OCI-LY7 (cell line): ENCODE results near the gene MET. TPM values are rescaled to one million over a fixed set of nuclear protein-coding genes. Genes with fewer than 3 reads are reported as not detected.

Source experiments
- BruUV-seq: library from RNA; stranded (reverse); fragments of 400-500 nt; replicated peaks from 2 replicates; lab custom pipeline; 2021; lab: Mats Ljungman, UMichigan
- CTCF ChIA-PET: fragments of 300-600 bp; sonication (Branson Sonifier 250); formaldehyde crosslinking; loops from one replicate; lab custom pipeline; 2022; ENCODE audit warnings: antibody characterized with exemption; ENCODE audit not compliant: unreplicated experiment; lab: Charles Lee
- POLR2A ChIA-PET: fragments of 300-600 bp; sonication (Branson Sonifier 250); formaldehyde crosslinking; loops from one replicate; lab custom pipeline; 2022; ENCODE audit warnings: antibody characterized with exemption; lab: Charles Lee
- DNase-seq: peaks from one replicate; pipeline ENCODE4 v3.0.0-alpha.2; 2015; ENCODE audit warnings: low spot score
- H2AFZ ChIP-seq: fragments of 200-600 bp; sonication (generic), shearing (Covaris generic); 2 replicates; pipeline ENCODE4 v1.6.1; 2014; ENCODE audit warnings: mild to moderate bottlenecking, antibody characterized with exemption, low read length, moderate library complexity
- H3K27ac ChIP-seq: fragments of 200-600 bp; sonication (generic); 2 replicates; pipeline ENCODE4 v1.5.1; 2014; ENCODE audit warnings: mixed run types, low read depth, mild to moderate bottlenecking, moderate library complexity, low read length, inconsistent platforms; ENCODE audit not compliant: poor library complexity, severe bottlenecking
- H3K36me3 ChIP-seq: fragments of 200-600 bp; sonication (generic); 2 replicates; pipeline ENCODE4 v1.6.1; 2014; ENCODE audit warnings: mild to moderate bottlenecking, antibody characterized with exemption, low read length, moderate library complexity, mixed read lengths; ENCODE audit not compliant: insufficient read depth
- H3K4me1 ChIP-seq: fragments of 200-600 bp; sonication (generic); 2 replicates; pipeline ENCODE4 v1.5.1; 2014; ENCODE audit warnings: mild to moderate bottlenecking, low read length; ENCODE audit not compliant: insufficient read depth, poor library complexity, severe bottlenecking
- H3K4me2 ChIP-seq: fragments of 200-600 bp; sonication (generic); 2 replicates; pipeline ENCODE4 v1.6.1; 2014; ENCODE audit warnings: mild to moderate bottlenecking, low read length
- H3K4me3 ChIP-seq: fragments of 200-600 bp; sonication (generic); 2 replicates; pipeline ENCODE4 v1.5.1; 2014; ENCODE audit warnings: mild to moderate bottlenecking, low read depth, low read length; ENCODE audit not compliant: poor library complexity, severe bottlenecking
- H3K79me2 ChIP-seq: fragments of 200-600 bp; sonication (generic); 2 replicates; pipeline ENCODE4 v1.6.1; 2016; ENCODE audit warnings: low read depth, mild to moderate bottlenecking, low read length, moderate library complexity, mixed read lengths; ENCODE audit not compliant: insufficient read depth
- H3K9me2 ChIP-seq: fragments of 200-600 bp; sonication (generic); 2 replicates; pipeline ENCODE4 v1.6.1; 2016; ENCODE audit warnings: mild to moderate bottlenecking, low read length, mixed read lengths; ENCODE audit not compliant: insufficient read depth
- H3K9me3 ChIP-seq: fragments of 200-600 bp; sonication (generic); 2 replicates; pipeline ENCODE4 v1.6.1; 2014; ENCODE audit warnings: mild to moderate bottlenecking, mixed run types, low read length, mixed read lengths
- H4K20me1 ChIP-seq: fragments of 200-600 bp; sonication (generic); 2 replicates; pipeline ENCODE4 v1.6.1; 2014; ENCODE audit warnings: mild to moderate bottlenecking, antibody characterized with exemption, low read length, moderate library complexity, mixed read lengths; ENCODE audit not compliant: insufficient read depth
- EZH2phosphoT487 ChIP-seq: fragments of 200-600 bp; sonication (generic); IDR thresholded peaks from 2 replicates; pipeline ENCODE4 v1.6.1; 2018; ENCODE audit warnings: low read depth, borderline replicate concordance, mild to moderate bottlenecking, mixed run types, antibody characterized with exemption, low read length, moderate library complexity, mixed read lengths
- intact Hi-C: fragments of 100-400 bp; cut with micrococcal nuclease; formaldehyde crosslinking; loops from one replicate; pipeline ENCODE4 v1.10.0; 2022; ENCODE audit not compliant: unreplicated experiment
- total RNA-seq, 2 experiments: library from RNA; depleted of rRNA in 1 of 2; stranded (reverse); fragments of >200 nt in 1 of 2; shearing (Covaris generic) in 1 of 2; gene quantifications; 2 replicates each; pipeline ENCODE4 v1.2.3, GENCODE V29; 2014 to 2022
- TF ChIP-seq, protein P1 (sequence below): fragments of 200-600 bp; sonication (generic); conservative IDR thresholded peaks from 2 replicates; pipeline ENCODE4 v1.5.1; 2014; ENCODE audit warnings: mild to moderate bottlenecking, antibody characterized with exemption, low read length, moderate library complexity, mixed read lengths

MET gene
- total RNA-seq, 2 experiments from 2014 or later, result not detected

DNA sequence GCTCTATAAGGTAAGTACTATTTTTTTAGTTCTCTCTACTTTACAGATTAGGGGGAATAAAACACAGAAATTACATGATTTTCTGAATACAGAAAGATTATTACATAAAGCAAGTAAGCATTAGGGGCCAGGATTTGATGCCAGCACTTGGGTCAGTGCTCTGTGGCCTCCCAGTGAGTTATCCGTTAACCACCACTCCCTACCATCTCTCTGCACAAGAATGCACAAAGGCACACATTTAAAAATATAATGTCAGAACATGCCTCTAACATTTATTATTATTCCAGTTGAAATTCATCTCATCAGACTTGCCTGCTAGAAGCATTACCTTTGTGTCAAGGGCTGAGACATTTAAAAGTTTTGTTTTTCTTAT is 59.0 kb downstream of the MET start:
- Histone ChIP-seq H3K9me2 (no peaks in the 10 kb centered on the region), H3K4me2 (no peak overlapping the region), H3K36me3 (no peaks in the 10 kb centered on the region), H3K4me3 (no peak overlapping the region), H3K27ac (no peak overlapping the region), H4K20me1 (peaks cover 5% of the 10 kb centered on the region), H2AFZ (no peak overlapping the region), H3K9me3 (no peaks in the 10 kb centered on the region), H3K4me1 (no peaks in the 10 kb centered on the region), H3K79me2 (no peaks in the 10 kb centered on the region)
- ChIA-PET CTCF (no interaction called here), POLR2A (interaction anchor here (0.7 kb wide), 1 partner anchor 561 kb away, joined by 3 read pairs; no protein-coding TSS in a partner anchor)
- TF ChIP-seq, protein P1, sequence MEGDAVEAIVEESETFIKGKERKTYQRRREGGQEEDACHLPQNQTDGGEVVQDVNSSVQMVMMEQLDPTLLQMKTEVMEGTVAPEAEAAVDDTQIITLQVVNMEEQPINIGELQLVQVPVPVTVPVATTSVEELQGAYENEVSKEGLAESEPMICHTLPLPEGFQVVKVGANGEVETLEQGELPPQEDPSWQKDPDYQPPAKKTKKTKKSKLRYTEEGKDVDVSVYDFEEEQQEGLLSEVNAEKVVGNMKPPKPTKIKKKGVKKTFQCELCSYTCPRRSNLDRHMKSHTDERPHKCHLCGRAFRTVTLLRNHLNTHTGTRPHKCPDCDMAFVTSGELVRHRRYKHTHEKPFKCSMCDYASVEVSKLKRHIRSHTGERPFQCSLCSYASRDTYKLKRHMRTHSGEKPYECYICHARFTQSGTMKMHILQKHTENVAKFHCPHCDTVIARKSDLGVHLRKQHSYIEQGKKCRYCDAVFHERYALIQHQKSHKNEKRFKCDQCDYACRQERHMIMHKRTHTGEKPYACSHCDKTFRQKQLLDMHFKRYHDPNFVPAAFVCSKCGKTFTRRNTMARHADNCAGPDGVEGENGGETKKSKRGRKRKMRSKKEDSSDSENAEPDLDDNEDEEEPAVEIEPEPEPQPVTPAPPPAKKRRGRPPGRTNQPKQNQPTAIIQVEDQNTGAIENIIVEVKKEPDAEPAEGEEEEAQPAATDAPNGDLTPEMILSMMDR, result no peak
- no peak for TF ChIP-seq EZH2phosphoT487
- intact Hi-C loops, result no loop called here
- no TSS peak for BruUV-seq
- DNase-seq, result no peak

DNA sequence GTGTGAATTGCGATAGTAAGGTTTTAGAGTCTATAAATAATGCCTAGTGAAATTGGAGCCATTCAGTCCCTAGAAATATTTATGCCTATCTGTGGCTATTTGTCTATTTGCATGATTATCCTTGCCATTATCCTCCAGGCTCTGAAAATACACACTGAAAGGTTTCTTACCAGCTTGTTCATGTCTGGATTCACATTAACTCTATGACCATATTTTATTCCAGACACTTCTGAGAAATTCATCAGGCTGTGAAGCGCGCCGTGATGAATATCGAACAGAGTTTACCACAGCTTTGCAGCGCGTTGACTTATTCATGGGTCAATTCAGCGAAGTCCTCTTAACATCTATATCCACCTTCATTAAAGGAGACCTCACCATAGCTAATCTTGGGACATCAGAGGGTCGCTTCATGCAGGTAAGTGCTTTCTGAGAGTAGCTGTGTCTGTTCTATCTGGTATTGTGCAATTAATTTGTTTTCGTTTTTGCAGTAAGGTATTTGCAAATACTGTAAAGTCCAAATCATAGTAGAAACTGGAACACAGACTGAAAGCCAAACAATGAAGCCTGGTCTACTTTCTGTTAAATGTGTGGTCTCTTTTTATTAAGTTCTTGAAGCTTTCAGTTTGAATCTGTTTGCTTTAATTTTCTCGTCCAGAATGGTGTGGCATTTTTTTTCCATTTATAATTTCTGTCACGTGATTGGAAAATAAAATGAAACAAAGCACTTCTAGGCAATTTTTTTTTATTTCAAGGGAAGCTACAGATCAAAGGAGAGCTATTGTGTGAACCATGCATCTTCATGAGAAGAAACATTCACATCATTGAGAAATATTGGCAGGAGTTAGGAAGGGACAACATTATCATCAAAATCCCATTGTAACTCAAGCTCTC is 59.7 kb downstream of the MET start:
- no peak for TF ChIP-seq EZH2phosphoT487
- TF ChIP-seq, protein P1, result no peak
- no peak overlapping the region for H3K27ac ChIP-seq
- H3K36me3 ChIP-seq, result no peaks in the 10 kb centered on the region
- POLR2A ChIA-PET, result interaction anchor here (0.7 to 1.0 kb wide), 2 partner anchors 84 to 562 kb away, joined by 3 read pairs; no protein-coding TSS in a partner anchor
- no peak for DNase-seq
- no peak overlapping the region for H2AFZ ChIP-seq
- no peaks in the 10 kb centered on the region for H3K9me2 ChIP-seq
- intact Hi-C loops, result no loop called here
- no peaks in the 10 kb centered on the region for H3K79me2 ChIP-seq
- peaks cover 5% of the 10 kb centered on the region for H4K20me1 ChIP-seq
- H3K4me2 ChIP-seq, result no peak overlapping the region
- no peaks in the 10 kb centered on the region for H3K4me1 ChIP-seq
- CTCF ChIA-PET, result no interaction called here
- H3K4me3 ChIP-seq, result no peak overlapping the region
- no peaks in the 10 kb centered on the region for H3K9me3 ChIP-seq
- BruUV-seq, result no TSS peak
